BJ (cell line): ENCODE data around the gene TBC1D25. TPM values are rescaled to one million over a fixed set of nuclear protein-coding genes. Genes with fewer than 3 reads are reported as not detected.

Experiments
- CTCF ChIA-PET: fragments of 350-600 bp; formaldehyde crosslinking; extraction: SDS; loops from one replicate; lab custom pipeline; 2021; ENCODE audit warnings: antibody characterized with exemption, inconsistent platforms; lab: Yijun Ruan, JAX
- POLR2A ChIA-PET: fragments of 300-600 bp; sonication (Branson Sonifier 250); formaldehyde crosslinking; extraction: SDS; loops from one replicate; lab custom pipeline; 2021; ENCODE audit warnings: antibody characterized with exemption; lab: Charles Lee
- DNase-seq: peaks from one replicate; pipeline ENCODE4 v3.0.0-alpha.2; 2011; ENCODE audit warnings: low read depth
- H3K27me3 ChIP-seq: 2 replicates; pipeline ENCODE4 v1.6.0; 2011; ENCODE audit warnings: low read length; ENCODE audit not compliant: control insufficient read depth, insufficient read depth
- H3K36me3 ChIP-seq: 2 replicates; pipeline ENCODE4 v1.5.1; 2011; ENCODE audit warnings: low read length; ENCODE audit not compliant: control insufficient read depth, insufficient read depth
- H3K4me3 ChIP-seq: 2 replicates; pipeline ENCODE4 v1.5.1; 2011; ENCODE audit warnings: low read depth, mild to moderate bottlenecking, control low read depth, low read length
- polyA plus RNA-seq: library from polyadenylated mRNA; depleted of rRNA; stranded (reverse); fragments of >200 nt; gene quantifications from 2 replicates; pipeline ENCODE4 v1.2.3, GENCODE V29; 2011
- TF ChIP-seq, protein P1 (sequence below): IDR thresholded peaks from 2 replicates; pipeline ENCODE4 v1.5.1; 2011; ENCODE audit warnings: low read depth, mild to moderate bottlenecking, control low read depth, inconsistent platforms, low read length, moderate library complexity; ENCODE audit not compliant: insufficient read depth

The TBC1D25 gene
- polyA plus RNA-seq, 1 experiment, result 17.8 TPM

DNA sequence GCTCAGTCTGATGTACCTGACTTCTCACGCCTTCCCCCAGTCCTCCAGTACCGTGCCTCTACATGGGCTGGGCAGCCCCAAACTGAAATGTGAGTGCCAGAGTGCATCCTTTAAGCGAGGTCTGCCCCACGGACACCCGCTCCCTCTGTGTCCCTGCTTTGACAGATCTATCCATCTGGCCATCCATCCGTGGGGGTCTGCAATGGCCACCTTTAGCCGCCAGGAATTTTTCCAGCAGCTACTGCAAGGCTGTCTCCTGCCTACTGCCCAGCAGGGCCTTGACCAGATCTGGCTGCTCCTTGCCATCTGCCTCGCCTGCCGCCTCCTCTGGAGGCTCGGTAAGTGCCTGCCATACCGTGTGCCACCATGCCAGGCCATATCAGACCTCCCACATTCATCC lies 29.9 kb upstream of the TBC1D25 start:
- TF ChIP-seq, protein P1, sequence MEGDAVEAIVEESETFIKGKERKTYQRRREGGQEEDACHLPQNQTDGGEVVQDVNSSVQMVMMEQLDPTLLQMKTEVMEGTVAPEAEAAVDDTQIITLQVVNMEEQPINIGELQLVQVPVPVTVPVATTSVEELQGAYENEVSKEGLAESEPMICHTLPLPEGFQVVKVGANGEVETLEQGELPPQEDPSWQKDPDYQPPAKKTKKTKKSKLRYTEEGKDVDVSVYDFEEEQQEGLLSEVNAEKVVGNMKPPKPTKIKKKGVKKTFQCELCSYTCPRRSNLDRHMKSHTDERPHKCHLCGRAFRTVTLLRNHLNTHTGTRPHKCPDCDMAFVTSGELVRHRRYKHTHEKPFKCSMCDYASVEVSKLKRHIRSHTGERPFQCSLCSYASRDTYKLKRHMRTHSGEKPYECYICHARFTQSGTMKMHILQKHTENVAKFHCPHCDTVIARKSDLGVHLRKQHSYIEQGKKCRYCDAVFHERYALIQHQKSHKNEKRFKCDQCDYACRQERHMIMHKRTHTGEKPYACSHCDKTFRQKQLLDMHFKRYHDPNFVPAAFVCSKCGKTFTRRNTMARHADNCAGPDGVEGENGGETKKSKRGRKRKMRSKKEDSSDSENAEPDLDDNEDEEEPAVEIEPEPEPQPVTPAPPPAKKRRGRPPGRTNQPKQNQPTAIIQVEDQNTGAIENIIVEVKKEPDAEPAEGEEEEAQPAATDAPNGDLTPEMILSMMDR, result no peak
- Histone ChIP-seq H3K4me3 (peak overlapping the region; percentile 60), H3K36me3 (no peaks in the 10 kb centered on the region), H3K27me3 (no peaks in the 10 kb centered on the region)
- ChIA-PET POLR2A (no interaction called here), CTCF (no interaction called here)
- DNase-seq, result no peak

DNA sequence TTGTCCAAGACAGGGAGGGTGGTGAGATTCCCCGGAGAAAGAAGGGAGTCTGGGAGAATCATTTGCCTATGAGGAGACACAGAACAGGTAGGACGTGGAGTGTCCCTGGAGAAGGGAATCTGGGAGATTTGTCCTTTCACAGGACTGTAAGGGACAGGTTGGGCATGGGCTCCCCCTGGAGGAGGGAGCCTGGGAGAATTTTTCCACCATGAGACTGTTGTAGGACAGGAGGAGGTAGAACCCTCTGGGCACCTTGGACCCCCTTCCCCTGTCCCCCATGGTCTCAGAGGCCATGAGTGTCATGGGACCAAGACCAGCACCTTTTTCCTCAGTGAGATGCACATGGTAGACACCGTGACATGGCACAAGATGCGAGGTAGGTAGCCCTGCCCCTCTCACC lies 28.0 kb upstream of the TBC1D25 start:
- Histone ChIP-seq H3K27me3 (no peaks in the 10 kb centered on the region), H3K36me3 (peaks cover 1% of the 10 kb centered on the region; the same call in 1 of the 2 replicates), H3K4me3 (no peak overlapping the region)
- DNase-seq, result no peak
- TF ChIP-seq, protein P1, result peak; percentile 59
- POLR2A ChIA-PET, result no interaction called here
- CTCF ChIA-PET, result no interaction called here

DNA sequence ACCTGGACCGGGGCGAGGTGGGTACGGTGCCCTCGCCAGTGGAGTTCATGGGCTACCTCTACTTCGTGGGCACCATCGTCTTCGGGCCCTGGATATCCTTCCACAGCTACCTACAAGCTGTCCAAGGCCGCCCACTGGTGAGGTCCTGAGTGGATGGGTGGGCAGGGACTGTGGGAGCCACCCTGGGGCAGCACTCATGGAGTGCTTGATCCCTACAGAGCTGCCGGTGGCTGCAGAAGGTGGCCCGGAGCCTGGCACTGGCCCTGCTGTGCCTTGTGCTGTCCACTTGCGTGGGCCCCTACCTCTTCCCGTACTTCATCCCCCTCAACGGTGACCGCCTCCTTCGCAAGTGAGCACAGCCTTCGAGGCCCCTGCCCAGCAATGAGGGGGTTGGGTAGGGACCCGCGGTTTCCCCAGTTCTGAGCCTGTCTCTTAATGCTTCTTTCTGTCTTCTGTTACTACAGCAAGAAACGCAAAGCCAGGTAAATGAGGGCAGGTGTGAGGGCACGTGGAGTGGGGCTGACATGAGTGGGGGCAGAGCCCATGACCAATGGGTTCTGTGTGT lies 27.1 kb upstream of the TBC1D25 start:
- TF ChIP-seq, protein P1, result no peak

DNA sequence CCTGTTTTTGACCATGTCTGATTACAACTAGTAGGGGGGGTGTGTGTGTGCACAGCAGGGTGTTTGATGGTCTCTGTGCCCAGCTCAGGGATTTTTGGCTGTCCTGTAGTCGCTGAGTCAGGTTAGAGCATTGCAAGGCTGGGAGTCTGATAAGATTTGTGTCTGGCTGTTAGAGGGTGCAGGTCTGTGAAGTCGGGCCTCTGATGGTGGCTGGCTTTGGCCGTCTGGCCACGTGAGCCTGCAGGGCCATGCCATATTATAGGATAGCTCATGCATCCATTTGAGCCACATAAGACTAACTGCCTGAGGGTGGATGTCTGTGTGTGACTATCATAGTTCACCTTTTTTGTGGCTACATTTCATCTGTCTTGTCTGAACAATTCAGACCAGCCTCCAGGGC lies 25.8 kb upstream of the TBC1D25 start:
- no peak for DNase-seq
- Histone ChIP-seq H3K4me3 (no peak overlapping the region), H3K36me3 (peaks cover 1% of the 10 kb centered on the region; the same call in 1 of the 2 replicates), H3K27me3 (no peaks in the 10 kb centered on the region)
- ChIA-PET POLR2A (no interaction called here), CTCF (no interaction called here)
- TF ChIP-seq, protein P1, result no peak

More for the DNA sequence above, 27.1 kb upstream of the TBC1D25 start:
- CTCF ChIA-PET, result interaction anchor here (0.6 kb wide), 1 partner anchor 74 kb away, joined by 3 read pairs; no protein-coding TSS in a partner anchor
- no peak for DNase-seq
- no peak overlapping the region for H3K4me3 ChIP-seq
- H3K36me3 ChIP-seq, result peaks cover 1% of the 10 kb centered on the region; the same call in 1 of the 2 replicates
- POLR2A ChIA-PET, result no interaction called here
- no peaks in the 10 kb centered on the region for H3K27me3 ChIP-seq

DNA sequence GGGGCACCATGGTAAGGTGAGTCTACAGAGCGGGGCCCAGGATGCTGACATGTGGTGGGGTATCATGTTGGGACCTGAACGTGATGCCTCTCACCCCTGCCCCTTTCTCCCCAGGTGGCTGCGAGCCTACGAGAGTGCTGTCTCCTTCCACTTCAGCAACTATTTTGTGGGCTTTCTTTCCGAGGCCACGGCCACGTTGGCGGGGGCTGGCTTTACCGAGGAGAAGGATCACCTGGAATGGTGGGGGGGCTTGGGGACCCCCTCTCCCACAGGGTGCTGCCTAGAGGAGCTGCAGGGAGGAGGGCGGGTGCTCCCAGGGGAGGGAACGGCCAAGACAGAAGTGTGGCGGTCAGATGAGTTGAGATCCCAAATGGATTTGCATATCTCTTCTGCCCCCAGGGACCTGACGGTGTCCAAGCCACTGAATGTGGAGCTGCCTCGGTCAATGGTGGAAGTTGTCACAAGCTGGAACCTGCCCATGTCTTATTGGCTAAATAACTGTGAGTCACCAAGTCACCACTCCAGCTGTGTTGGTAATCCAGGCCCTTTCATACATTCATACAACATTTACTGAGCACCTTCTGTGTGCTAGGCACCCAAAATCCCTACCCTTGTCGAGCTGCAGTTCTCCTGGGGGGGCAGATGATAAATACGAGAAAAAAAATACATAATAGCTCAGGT lies 25.2 kb upstream of the TBC1D25 start:
- POLR2A ChIA-PET, result no interaction called here
- Histone ChIP-seq H3K36me3 (peaks cover 1% of the 10 kb centered on the region; the same call in 1 of the 2 replicates), H3K27me3 (no peaks in the 10 kb centered on the region), H3K4me3 (no peak overlapping the region)
- TF ChIP-seq, protein P1, result no peak
- CTCF ChIA-PET, result no interaction called here
- no peak for DNase-seq
